H1 (cell line): ENCODE results near the gene BARX1. TPM values are rescaled to one million over a fixed set of nuclear protein-coding genes. Genes with fewer than 3 reads are reported as not detected.

Source experiments
- CTCF ChIA-PET: fragments of 300-600 bp; sonication (Branson Sonifier 250); formaldehyde crosslinking; loops from one replicate; lab custom pipeline; 2021; ENCODE audit not compliant: partially characterized antibody; lab: Charles Lee
- POLR2A ChIA-PET: fragments of 300-600 bp; sonication (Branson Sonifier 250); formaldehyde crosslinking; loops from one replicate; lab custom pipeline; 2021; ENCODE audit warnings: inconsistent platforms; ENCODE audit not compliant: partially characterized antibody; lab: Charles Lee
- DNase-seq, 2 experiments: peaks; one replicate each; pipeline versions ENCODE4 v3.0.0 to v3.0.0-alpha.2; 2010 to 2022; ENCODE audit warnings: low spot score in 2 of 2, low read depth in 1 of 2, mixed read lengths in 1 of 2
- FAIRE-seq: peaks from 2 replicates; lab custom pipeline; 2011; peaks lifted over from hg19 to GRCh38; lab: Jason Lieb, UNC
- H2AFZ ChIP-seq: 2 replicates; pipeline ENCODE4 v1.8.1; 2012; ENCODE audit warnings: low read length, inconsistent platforms
- H2AK5ac ChIP-seq: 2 replicates; pipeline ENCODE4 v1.6.1; 2013; ENCODE audit warnings: low read depth, low read length
- H2BK120ac ChIP-seq: replicated peaks from 2 replicates; pipeline ENCODE3; 2013; ENCODE audit warnings: low read depth, low read length, inconsistent platforms
- H2BK12ac ChIP-seq: 2 replicates; pipeline ENCODE4 v1.6.1; 2013; ENCODE audit warnings: low read depth, low read length
- H2BK15ac ChIP-seq: 2 replicates; pipeline ENCODE4 v1.6.1; 2013; ENCODE audit warnings: low read length
- H2BK20ac ChIP-seq: 2 replicates; pipeline ENCODE4 v1.6.1; 2013; ENCODE audit warnings: low read length
- H2BK5ac ChIP-seq: 2 replicates; pipeline ENCODE4 v1.6.1; 2013; ENCODE audit warnings: low read depth, low read length
- H3K14ac ChIP-seq: 2 replicates; pipeline ENCODE4 v1.6.1; 2013; ENCODE audit warnings: inconsistent platforms; ENCODE audit not compliant: insufficient read length
- H3K18ac ChIP-seq: 2 replicates; pipeline ENCODE4 v1.6.1; 2013; ENCODE audit warnings: low read length; ENCODE audit errors: extremely low read depth
- H3K23ac ChIP-seq: 2 replicates; pipeline ENCODE4 v1.6.1; 2013; ENCODE audit warnings: inconsistent platforms; ENCODE audit not compliant: insufficient read length
- H3K23me2 ChIP-seq: 2 replicates; pipeline ENCODE4 v1.6.1; 2013; ENCODE audit warnings: low read depth, low read length
- H3K27ac ChIP-seq: 2 replicates; pipeline ENCODE4 v1.6.1; 2011; ENCODE audit warnings: low read depth, low read length, inconsistent platforms
- H3K27me3 ChIP-seq, 4 experiments: replicated peaks in 1 of 4; 1 replicate in 1 of 4; 2 replicates in 3 of 4; pipeline versions ENCODE4 v1.6.1 to v1.8.1; 2011 to 2013; ENCODE audit warnings: low read length in 3 of 4, mild to moderate bottlenecking in 3 of 4, inconsistent platforms in 2 of 4, mixed read lengths in 2 of 4, moderate library complexity in 1 of 4; ENCODE audit not compliant: control insufficient read depth in 3 of 4, insufficient read depth in 3 of 4; ENCODE audit errors: extremely low read depth in 1 of 4
- H3K36me3 ChIP-seq, 4 experiments: 2 replicates each; pipeline versions ENCODE4 v1.6.1 to v1.8.1; 2011 to 2013; ENCODE audit warnings: mild to moderate bottlenecking in 4 of 4, low read length in 3 of 4, moderate library complexity in 2 of 4, control low read depth in 1 of 4, inconsistent platforms in 1 of 4; ENCODE audit not compliant: insufficient read depth in 4 of 4, control insufficient read depth in 2 of 4
- H3K4ac ChIP-seq: replicated peaks from 2 replicates; pipeline ENCODE3; 2013; ENCODE audit warnings: low read length, low read depth, mixed read lengths, inconsistent platforms; ENCODE audit not compliant: insufficient read length
- H3K4me1 ChIP-seq, 4 experiments: replicated peaks in 1 of 4; 1 replicate in 1 of 4; 2 replicates in 3 of 4; pipeline versions ENCODE4 v1.6.1 to v1.8.1; 2011 to 2013; ENCODE audit warnings: low read length in 3 of 4, inconsistent platforms in 2 of 4, mixed read lengths in 1 of 4; ENCODE audit not compliant: insufficient read depth in 4 of 4, control insufficient read depth in 3 of 4
- H3K4me2 ChIP-seq, 2 experiments: 2 replicates each; pipeline versions ENCODE4 v1.6.1 to v1.8.1; 2011 to 2013; ENCODE audit warnings: low read depth in 2 of 2, low read length in 2 of 2, control low read depth in 1 of 2, inconsistent platforms in 1 of 2, mild to moderate bottlenecking in 1 of 2; ENCODE audit not compliant: insufficient read depth in 1 of 2
- H3K4me3 ChIP-seq, 4 experiments: fragments of 200-600, 300-600 bp in 1 of 4; sonication (generic), shearing (Covaris generic), sonication (Bioruptor Twin) in 1 of 4; 2 replicates each; pipeline versions ENCODE4 v1.5.1 to v1.8.1; 2011 to 2016; ENCODE audit warnings: low read length in 4 of 4, low read depth in 3 of 4, control low read depth in 2 of 4, inconsistent platforms in 2 of 4, mild to moderate bottlenecking in 2 of 4, mixed read lengths in 1 of 4, moderate library complexity in 1 of 4; ENCODE audit not compliant: insufficient read depth in 2 of 4; ENCODE audit errors: extremely low read depth in 1 of 4
- H3K56ac ChIP-seq: replicated peaks from 2 replicates; pipeline ENCODE3; 2013; ENCODE audit warnings: low read depth, mild to moderate bottlenecking, mixed read lengths, low read length, inconsistent platforms; ENCODE audit not compliant: insufficient read length
- H3K79me1 ChIP-seq: 2 replicates; pipeline ENCODE4 v1.6.1; 2013; ENCODE audit warnings: low read depth, low read length, control low read depth
- H3K79me2 ChIP-seq, 2 experiments: 2 replicates each; pipeline versions ENCODE4 v1.6.1 to v1.8.1; 2012 to 2013; ENCODE audit warnings: low read length in 2 of 2, mild to moderate bottlenecking in 2 of 2, inconsistent platforms in 1 of 2; ENCODE audit not compliant: insufficient read depth in 2 of 2, control insufficient read depth in 1 of 2
- H3K9ac ChIP-seq, 4 experiments: replicated peaks in 1 of 4; 1 replicate in 1 of 4; 2 replicates in 3 of 4; pipeline versions ENCODE4 v1.6.1 to v1.8.1; 2011 to 2013; ENCODE audit warnings: low read depth in 3 of 4, low read length in 3 of 4, control low read depth in 2 of 4, mild to moderate bottlenecking in 2 of 4, moderate library complexity in 2 of 4, inconsistent platforms in 1 of 4; ENCODE audit errors: extremely low read depth in 1 of 4
- H3K9me3 ChIP-seq, 2 experiments: 2 replicates each; pipeline versions ENCODE4 v1.6.1 to v1.8.1; 2012 to 2013; ENCODE audit warnings: mild to moderate bottlenecking in 2 of 2, moderate library complexity in 2 of 2, control low read depth in 1 of 2, inconsistent platforms in 1 of 2, low read depth in 1 of 2, low read length in 1 of 2, mixed read lengths in 1 of 2; ENCODE audit not compliant: insufficient read depth in 2 of 2
- H4K20me1 ChIP-seq, 2 experiments: replicated peaks in 1 of 2; 2 replicates each; pipeline versions ENCODE3 to v1.8.1; 2011 to 2013; ENCODE audit warnings: inconsistent platforms in 2 of 2, low read length in 2 of 2, mild to moderate bottlenecking in 1 of 2; ENCODE audit not compliant: insufficient read depth in 2 of 2, control insufficient read depth in 1 of 2
- H4K5ac ChIP-seq: 2 replicates; pipeline ENCODE4 v1.6.1; 2013; ENCODE audit warnings: low read length, low read depth, mixed read lengths, inconsistent platforms; ENCODE audit not compliant: insufficient read length
- H4K8ac ChIP-seq: 2 replicates; pipeline ENCODE4 v1.8.0; 2013; ENCODE audit warnings: mild to moderate bottlenecking, moderate library complexity, low read length, inconsistent platforms; ENCODE audit not compliant: insufficient read depth; ENCODE audit errors: extremely low read depth
- H4K91ac ChIP-seq: replicated peaks from 2 replicates; pipeline ENCODE3; 2013; ENCODE audit warnings: low read length, mixed read lengths, inconsistent platforms; ENCODE audit not compliant: insufficient read length
- E2F6 ChIP-seq: IDR thresholded peaks from 2 replicates; pipeline ENCODE4 v1.6.1; 2012; ENCODE audit warnings: inconsistent platforms
- JUND ChIP-seq: IDR thresholded peaks from 2 replicates; pipeline ENCODE4 v1.6.1; 2011; ENCODE audit warnings: mild to moderate bottlenecking, improper control_type of control experiment, low read length
- KDM5A ChIP-seq: fragments of 200-600 bp; IDR thresholded peaks from 2 replicates; pipeline ENCODE4 v1.7.1; 2012; ENCODE audit warnings: mild to moderate bottlenecking, low read length, inconsistent platforms, mixed read lengths
- RBBP5 ChIP-seq: IDR thresholded peaks from 2 replicates; pipeline ENCODE4 v1.7.1; 2012; ENCODE audit warnings: low read depth, mild to moderate bottlenecking, inconsistent platforms, low read length, moderate library complexity, borderline replicate concordance
- SP1 ChIP-seq: IDR thresholded peaks from 2 replicates; pipeline ENCODE4 v1.6.1; 2011; ENCODE audit warnings: low read depth, low read length
- WGBS, 2 experiments: shearing (Covaris generic) in 1 of 2; methylation state at CpG; one replicate each; pipeline versions ENCODE4 v1.1.6 to v1.1.7; 2013 to 2015; ENCODE audit warnings: low lambda C conversion rate in 2 of 2, mixed read lengths in 2 of 2, inconsistent platforms in 1 of 2, low coverage in 1 of 2, missing lambda C conversion rate in 1 of 2; ENCODE audit not compliant: insufficient replicate concordance in 2 of 2, insufficient coverage in 1 of 2, insufficient read length in 1 of 2; ENCODE audit errors: extremely low coverage in 1 of 2, missing lambda C conversion rate in 1 of 2; 5-methylcytosine and 5-hydroxymethylcytosine counted together
- polyA plus RNA-seq, 7 experiments: library from polyadenylated mRNA; depleted of rRNA in 3 of 7; stranded (reverse) in 5 of 7; unstranded in 2 of 7; fragments of >200 nt in 5 of 7; fragments of 200-250 nt in 2 of 7; gene quantifications; 1 replicate in 5 of 7; 2 replicates in 1 of 7; 4 replicates in 1 of 7; pipeline versions ENCODE4 v1.2.1 to v1.2.3, GENCODE V29; 2011 to 2013; ENCODE audit warnings: missing spikeins in 2 of 7, mixed read lengths in 2 of 7
- total RNA-seq: library from RNA; stranded (reverse); fragmentation: NEBNext Ultra II Directional; extraction: Animal tissue kit (Norgen Biotek cat#: 25700); gene quantifications from 2 replicates; pipeline ENCODE4 v1.2.1, GENCODE V29; 2021

Gene BARX1
- total and polyA plus RNA-seq, 2 of the 8 experiments (the other 6 are each of a cell fraction or from before 2014, with no cell fraction given), result 0.79 to 2.6 TPM

GRCh38 chr9:93949694-93950449 lies 5.3 kb downstream of the BARX1 start:
- Histone ChIP-seq H2AFZ (no peak overlapping the region), H3K9me3 (no peaks in the 10 kb centered on the region), H2BK20ac (peak overlapping the region; percentile 97; the same call in 1 of the 2 replicates), H3K27me3 (peaks cover 96 to 100% (median 99%) of the 10 kb centered on the region in 4 experiments), H3K4me1 (peaks cover 0 to 73% (median 39%) of the 10 kb centered on the region in 4 experiments; a peak in 6 of 7 replicates), H3K79me1 (no peaks in the 10 kb centered on the region), H3K79me2 (no peaks in the 10 kb centered on the region), H2BK12ac (peak overlapping the region; percentile 98), H3K9ac (no peak overlapping the region), H3K4me2 (peak overlapping the region; percentile 89 to 92), H2BK5ac (peak overlapping the region; percentile 52; the same call in 1 of the 2 replicates), H4K20me1 (peaks cover 15 to 31% of the 10 kb centered on the region in 2 experiments), H4K91ac (no peak overlapping the region), H3K14ac (no peak overlapping the region), H3K36me3 (peaks cover 0 to 11% (median 0%) of the 10 kb centered on the region in 4 experiments; a peak in 1 of 8 replicates), H4K8ac (no peak overlapping the region), H2BK15ac (peak overlapping the region; percentile 92), H3K18ac (peak overlapping the region; percentile 81), H2AK5ac (peak overlapping the region; percentile 56), H3K56ac (no peak overlapping the region), H3K4me3 (peak overlapping the region in 3 of 4 experiments; percentile 16 to 55 (median 32); a peak in 5 of 8 replicates), H2BK120ac (no peak overlapping the region), H3K27ac (no peak overlapping the region), H3K4ac (no peak overlapping the region), H3K23ac (no peak overlapping the region), H3K23me2 (peaks cover 24% of the 10 kb centered on the region), H4K5ac (no peak overlapping the region)
- FAIRE-seq (no peak), DNase-seq (peak in 1 of 2 experiments; percentile 61)
- WGBS, 2 experiments, result 7% methylated on average over 12 of the region's 16 CpGs; no CpG with 5 or more reads in 1 of the 2 experiments
- POLR2A ChIA-PET, result interaction anchor here (0.8 to 3.2 kb wide), 3 partner anchors 9 to 267 kb away, joined by 3 to 20 read pairs (median 4); no protein-coding TSS in a partner anchor
- TF ChIP-seq E2F6, result no peak
- TF ChIP-seq RBBP5, result 0 out of 2 replicates have a peak, but pooled peaks have one; percentile 12
- TF ChIP-seq KDM5A, result no peak
- TF ChIP-seq SP1, result no peak
- TF ChIP-seq JUND, result peak; percentile 62; the same call in 1 of the 2 replicates
- CTCF ChIA-PET, result interaction anchor here (0.9 to 9.8 kb wide), 15 partner anchors 9 to 371 kb away, joined by 3 to 143 read pairs (median 4); no protein-coding TSS in a partner anchor
